PFSK-1 (cell line): ENCODE results near the gene KCNH1.

Experiments
- POLR2AphosphoS5 ChIP-seq: IDR thresholded peaks from 2 replicates; pipeline ENCODE4 v1.6.1; 2012; ENCODE audit warnings: low read depth, mild to moderate bottlenecking, control low read depth, low read length, moderate library complexity
- REST ChIP-seq, 2 experiments: IDR thresholded peaks; 2 replicates each; pipeline versions ENCODE4 v1.6.1 to v1.8.0; 2011 to 2012; ENCODE audit warnings: low read depth in 2 of 2, low read length in 2 of 2, control low read depth in 1 of 2, inconsistent platforms in 1 of 2, mild to moderate bottlenecking in 1 of 2, moderate library complexity in 1 of 2; ENCODE audit not compliant: insufficient read depth in 1 of 2
- TAF1 ChIP-seq: IDR thresholded peaks from 2 replicates; pipeline ENCODE4 v1.6.1; 2012; ENCODE audit warnings: low read length, control low read depth, borderline replicate concordance; ENCODE audit not compliant: insufficient read depth

DNA sequence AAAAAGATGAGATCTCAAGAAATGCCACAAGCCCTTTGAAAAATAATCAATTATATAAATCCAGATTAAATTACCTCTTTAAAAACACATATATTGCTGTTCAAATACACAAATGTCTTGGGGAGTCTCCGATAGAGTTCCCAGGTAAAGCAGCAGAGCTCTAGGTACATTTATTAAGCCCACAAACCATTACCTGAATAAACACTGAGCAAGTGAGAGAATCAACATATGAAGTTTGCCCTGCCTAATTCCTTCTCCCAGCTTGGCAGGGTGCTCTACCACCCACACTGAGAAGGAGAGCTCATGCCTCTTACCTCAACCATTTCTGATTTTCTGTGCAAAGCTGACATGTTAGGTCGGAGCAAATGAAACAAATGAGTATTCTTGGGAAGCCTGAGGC is 402.4 kb downstream of the KCNH1 start:
- no peak for TF ChIP-seq REST (IDR thresholded peaks at IDR 0.05; ENCODE audit: insufficient read depth in 1 of 2, low read depth in 2 of 2, low read length in 2 of 2)
- TF ChIP-seq TAF1: no peak
- TF ChIP-seq POLR2AphosphoS5: no peak
